ENCODE data around the gene NHLRC4.

NHLRC4 gene

GRCh38 chr16:566475-567372, at the start of gene NHLRC4:
Gene NHLRC4 (plus strand): TSS chr16:567005. CDS start chr16:568048, 1,043 bp downstream.
- no peak for DNase-seq (ENCODE audit: low spot score)

- no peak for DNase-seq (ENCODE audit: low spot score)
These were observed 47.9 kb upstream of the NHLRC4 start for GRCh38 chr16:518858-519257.

- DNase-seq (ENCODE audit: low spot score), result no peak
These were observed 47.4 kb upstream of the NHLRC4 start for GRCh38 chr16:519425-519824.

- DNase-seq (ENCODE audit: low spot score), result no peak
These were observed 46.7 kb upstream of the NHLRC4 start for GRCh38 chr16:519841-520687.

GRCh38 chr16:520847-521246, 46.0 kb upstream of the NHLRC4 start:
- DNase-seq (ENCODE audit: low spot score), result no peak

GRCh38 chr16:521381-522210, 45.2 kb upstream of the NHLRC4 start:
- DNase-seq (ENCODE audit: low spot score), result no peak

GRCh38 chr16:522320-523096, 44.3 kb upstream of the NHLRC4 start:
- DNase-seq (ENCODE audit: low spot score), result no peak

- no peak for DNase-seq (ENCODE audit: low spot score)
These were observed 43.6 kb upstream of the NHLRC4 start for GRCh38 chr16:523097-523741.

- no peak for DNase-seq (ENCODE audit: low spot score)
These were observed 42.3 kb upstream of the NHLRC4 start for GRCh38 chr16:524274-525040.

GRCh38 chr16:525123-525519, 41.7 kb upstream of the NHLRC4 start:
- DNase-seq (ENCODE audit: low spot score), result no peak

GRCh38 chr16:525520-526180, 41.2 kb upstream of the NHLRC4 start:
- no peak for DNase-seq (ENCODE audit: low spot score)

GRCh38 chr16:526181-527014, 40.4 kb upstream of the NHLRC4 start:
- DNase-seq (ENCODE audit: low spot score), result no peak

GRCh38 chr16:527015-527903, 39.5 kb upstream of the NHLRC4 start, which contains the start of gene CAPN15:
Gene CAPN15 (plus strand): TSS chr16:527712. CDS start chr16:546839, 19,127 bp downstream.
- peak; percentile 94 for DNase-seq (ENCODE audit: low spot score)

- DNase-seq (ENCODE audit: low spot score), result no peak
These were observed 38.4 kb upstream of the NHLRC4 start for GRCh38 chr16:528111-529011.

- no peak for DNase-seq (ENCODE audit: low spot score)
These were observed 37.7 kb upstream of the NHLRC4 start for GRCh38 chr16:529012-529575.

Measured in left forelimb (tissue), 1 donor.